T1000 (cell line): ENCODE data around the gene STRN3.
"Not testable (repeated sequence)": the region's sequence is repeated elsewhere in the genome, so short reads cannot be mapped to it uniquely, and the experiment has no call there.

Experiments
- DNase-seq: peaks from one replicate; lab custom pipeline; 2025; ENCODE audit warnings: mixed read lengths; lab: John Stamatoyannopoulos, UW

The STRN3 gene

DNA sequence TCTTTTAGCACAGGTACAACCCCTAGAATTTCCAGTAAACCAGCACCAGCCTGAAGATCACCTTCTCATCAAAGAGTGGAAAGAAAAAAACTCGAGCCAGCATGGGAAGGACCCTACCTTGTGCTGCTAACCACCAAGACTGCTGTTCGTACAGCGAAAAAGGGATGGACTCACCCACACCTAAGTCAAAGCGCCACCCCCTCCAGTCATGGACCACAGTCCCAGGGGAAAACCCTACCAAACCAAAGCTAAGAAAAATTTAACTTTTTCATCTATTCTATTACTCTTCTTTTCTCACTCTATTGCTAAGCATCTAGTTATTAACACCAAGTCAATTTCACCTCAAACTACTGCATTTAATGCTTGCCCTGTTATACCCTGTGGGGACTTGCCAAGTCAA is 56.4 kb downstream of the STRN3 start:
- not testable (repeated sequence) for DNase-seq

DNA sequence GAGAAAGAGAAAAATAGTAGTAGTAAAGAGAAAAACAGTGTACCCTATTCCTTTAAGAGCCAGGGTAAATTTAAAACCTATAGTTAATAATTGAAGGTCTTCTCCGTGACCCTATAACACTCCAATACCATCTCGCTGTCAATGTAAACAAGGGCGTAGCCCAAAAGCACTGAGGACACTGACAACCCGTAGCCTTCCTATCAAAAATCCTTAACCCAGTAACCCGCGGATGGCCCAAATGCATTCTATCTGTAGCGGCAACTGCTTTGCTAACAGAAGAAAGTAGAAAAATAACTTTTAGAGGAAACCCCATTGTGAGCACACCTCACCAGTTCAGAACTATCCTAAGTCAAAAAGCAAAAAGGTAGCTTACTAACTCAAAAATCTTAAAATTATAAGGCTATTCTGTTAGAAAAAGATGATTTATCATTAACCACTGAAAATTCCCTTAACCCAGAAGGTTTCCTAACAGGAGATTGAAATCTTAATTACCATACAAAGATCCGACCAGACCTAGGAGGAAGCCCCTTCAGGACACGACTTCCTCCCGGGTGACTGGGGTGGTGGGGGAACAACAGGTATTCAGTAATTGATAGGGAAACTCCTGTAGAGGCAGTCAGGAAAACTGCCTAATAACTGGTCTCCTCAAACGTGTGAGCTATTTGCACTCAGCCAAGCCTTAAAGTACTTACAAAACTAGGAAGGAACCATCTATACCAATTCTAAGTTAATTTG is 58.6 kb downstream of the STRN3 start:
- DNase-seq = not testable (repeated sequence)

DNA sequence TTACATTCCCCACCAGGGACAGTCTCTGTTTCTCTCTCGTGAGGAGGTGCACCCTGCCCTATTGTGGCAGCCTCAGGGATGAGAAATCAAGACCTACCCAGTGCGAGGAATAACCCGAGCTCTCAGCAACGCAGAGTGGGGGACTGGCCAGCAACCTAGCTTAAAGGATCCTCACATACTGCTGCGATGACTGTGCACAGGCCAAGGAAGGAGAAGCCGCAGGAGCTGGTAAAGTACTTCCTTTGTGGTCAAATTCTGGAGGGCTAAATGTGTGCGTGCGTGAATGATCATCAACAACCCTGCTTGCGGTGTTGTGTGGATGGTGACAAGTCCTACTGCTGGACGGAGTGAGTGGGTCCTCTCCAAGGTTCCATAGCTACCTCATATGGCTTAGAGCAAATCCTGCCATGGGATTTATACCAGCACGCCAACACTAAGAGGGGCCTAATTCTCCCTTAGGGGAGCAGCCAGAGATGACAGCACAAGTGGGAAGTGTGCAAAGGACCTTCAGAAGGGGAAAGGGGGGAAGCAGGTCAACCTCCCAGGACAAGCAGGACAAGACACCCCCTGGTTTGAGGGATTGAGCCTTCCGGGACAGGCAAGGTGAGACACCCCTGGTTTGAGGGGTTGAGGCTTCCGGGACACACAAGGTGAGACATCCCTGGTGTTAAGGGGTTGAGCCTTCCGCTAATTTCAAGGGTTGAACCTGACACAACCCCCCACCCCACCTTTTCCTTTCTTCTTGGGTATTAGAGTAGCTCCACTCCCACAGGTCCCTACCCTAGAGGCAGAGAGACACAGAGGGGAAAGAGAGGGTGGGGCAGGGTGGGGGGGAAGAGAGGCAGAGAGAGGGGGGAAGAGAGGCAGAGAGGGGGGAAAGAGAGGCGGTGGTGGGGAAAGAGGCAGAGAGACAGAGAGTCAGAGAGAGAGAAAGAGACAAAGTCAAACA is 59.5 kb downstream of the STRN3 start:
- no peak for DNase-seq

DNA sequence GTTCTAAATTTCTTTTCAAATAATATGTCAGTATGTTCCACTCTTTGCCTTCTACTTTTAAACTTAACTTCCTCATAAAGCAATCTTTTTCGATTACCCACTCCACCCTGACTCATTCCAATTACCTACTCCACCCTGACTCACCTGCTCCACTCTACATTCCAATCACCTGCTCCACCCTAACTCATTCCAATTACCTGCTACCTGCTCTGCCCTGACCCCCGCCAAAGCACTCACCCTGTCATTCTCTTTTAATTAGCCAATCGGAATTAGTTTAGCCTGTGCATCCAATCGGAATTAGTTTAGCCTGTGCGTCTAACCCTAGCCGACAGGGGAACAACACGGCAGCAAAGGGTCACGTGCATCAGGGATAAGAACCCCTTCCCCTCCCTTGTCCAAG is 60.3 kb downstream of the STRN3 start:
- DNase-seq = not testable (repeated sequence)

DNA sequence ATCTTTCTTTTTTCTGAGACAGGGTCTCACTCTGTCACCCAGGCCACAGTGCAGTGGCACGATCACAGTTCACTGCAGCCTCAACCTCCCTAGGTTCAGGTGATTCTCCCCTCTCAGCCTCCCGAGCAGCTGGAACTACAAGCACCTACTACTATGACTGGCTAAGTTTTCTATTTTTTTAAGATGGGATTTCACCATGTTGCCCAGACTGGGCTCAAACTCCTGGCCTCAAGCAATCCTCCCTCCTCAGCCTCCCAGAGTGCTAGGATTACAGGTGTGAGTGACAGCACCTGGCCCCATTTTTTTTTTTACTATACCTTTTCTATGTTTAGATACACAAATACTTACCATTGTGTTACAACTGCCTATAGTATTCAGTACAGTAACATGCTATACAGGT is 63.6 kb downstream of the STRN3 start:
- DNase-seq = not testable (repeated sequence)

DNA sequence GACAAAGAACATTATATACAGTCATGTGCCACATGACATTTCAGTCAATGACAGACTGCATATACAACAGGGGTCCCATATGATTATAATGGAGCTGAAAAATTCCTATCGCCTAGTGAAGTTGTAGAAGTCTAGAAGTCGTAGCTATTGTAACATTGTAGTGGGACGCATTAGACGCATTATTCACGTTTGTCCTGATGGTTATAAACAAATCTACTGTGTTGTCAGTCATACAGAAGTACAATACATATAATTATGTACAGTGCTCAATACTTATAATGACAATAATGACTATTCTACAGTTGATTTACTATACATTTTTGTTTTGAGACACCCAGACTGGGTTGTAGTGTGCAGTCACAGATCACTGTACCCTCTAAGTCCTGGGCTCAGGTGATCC is 64.8 kb downstream of the STRN3 start:
- no peak for DNase-seq

DNA sequence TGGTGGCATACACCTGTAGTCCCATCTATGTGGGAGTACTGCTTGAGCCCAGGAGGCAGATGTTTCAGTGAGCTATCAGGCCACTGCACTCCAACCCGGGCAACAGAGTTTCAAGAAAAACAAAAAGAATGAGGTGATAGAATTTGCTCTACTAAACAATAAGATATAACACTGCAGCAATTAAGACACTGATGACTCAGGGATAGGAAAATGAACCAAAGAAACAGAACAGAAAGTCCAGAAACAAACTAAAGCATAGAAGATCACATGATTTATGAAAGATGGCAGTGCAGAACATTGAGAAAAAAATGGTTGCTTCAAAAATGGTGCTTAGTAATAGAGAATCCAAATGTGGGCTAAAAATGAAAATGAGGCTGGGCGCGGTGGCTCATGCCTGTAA is 66.0 kb downstream of the STRN3 start:
- no peak for DNase-seq

DNA sequence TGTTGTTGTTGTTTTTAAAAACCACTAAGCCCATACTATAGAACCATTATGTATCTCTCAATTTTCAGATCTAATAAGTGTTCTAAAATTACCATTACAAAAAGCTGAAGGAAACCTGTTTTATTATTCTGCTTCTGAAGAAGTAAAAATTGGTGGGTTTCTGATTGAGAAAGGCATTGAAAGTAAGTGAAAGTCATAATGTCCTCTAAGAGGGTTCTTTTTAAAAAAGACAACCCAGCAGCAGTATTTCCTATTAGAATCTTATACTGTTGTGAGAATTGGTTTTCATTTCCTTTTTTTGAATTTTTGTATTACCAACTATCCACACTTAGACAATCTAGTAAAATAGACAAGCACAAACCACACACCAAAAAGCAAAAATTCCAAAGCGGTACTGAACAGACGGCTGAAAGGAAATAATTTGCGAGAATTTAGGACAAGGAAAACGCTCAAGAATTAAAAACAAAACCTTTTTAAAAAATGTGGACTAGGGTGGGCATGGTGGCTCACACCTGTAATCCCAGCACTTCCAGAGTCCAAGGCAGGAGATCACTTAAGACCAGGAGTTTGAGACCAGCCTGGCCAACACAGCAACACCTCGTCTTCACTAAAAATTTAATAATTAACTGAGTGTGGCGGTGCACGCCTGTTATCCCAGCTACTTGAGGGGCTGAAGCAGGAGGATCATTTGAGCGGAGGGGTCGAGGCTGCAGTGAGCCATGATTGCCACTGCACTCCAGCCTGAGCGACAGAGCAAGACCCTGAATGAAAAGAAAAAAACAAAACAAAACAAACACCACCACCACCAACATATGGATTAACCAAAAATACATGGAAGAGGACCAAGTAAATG is 67.4 kb downstream of the STRN3 start:
- DNase-seq = no peak

DNA sequence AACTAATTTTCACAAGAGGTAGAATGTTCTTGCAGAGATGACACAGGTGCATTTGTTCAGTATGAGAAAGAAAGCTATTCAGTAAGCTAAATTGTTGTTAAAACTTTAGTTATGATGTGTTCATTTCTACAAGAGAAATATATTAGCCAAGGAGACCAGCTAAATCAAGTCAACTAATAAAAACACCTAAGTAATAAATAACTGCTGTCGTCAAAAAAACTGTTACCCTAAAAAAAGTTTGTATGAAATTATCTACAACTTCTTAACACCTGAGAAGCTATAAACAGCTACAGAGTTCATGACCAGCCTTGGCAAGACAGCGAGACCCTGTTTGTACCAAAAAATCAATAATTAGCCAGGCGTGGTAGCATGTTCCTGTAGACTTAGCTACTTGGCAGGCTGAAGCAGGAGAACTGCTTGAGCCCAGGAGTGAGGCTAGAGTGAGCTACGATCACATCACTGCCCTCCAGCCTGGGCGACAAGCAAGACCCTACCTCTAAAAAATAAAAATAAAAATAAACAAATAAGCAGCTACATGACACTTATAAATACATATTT is 68.3 kb downstream of the STRN3 start:
- DNase-seq = no peak

DNA sequence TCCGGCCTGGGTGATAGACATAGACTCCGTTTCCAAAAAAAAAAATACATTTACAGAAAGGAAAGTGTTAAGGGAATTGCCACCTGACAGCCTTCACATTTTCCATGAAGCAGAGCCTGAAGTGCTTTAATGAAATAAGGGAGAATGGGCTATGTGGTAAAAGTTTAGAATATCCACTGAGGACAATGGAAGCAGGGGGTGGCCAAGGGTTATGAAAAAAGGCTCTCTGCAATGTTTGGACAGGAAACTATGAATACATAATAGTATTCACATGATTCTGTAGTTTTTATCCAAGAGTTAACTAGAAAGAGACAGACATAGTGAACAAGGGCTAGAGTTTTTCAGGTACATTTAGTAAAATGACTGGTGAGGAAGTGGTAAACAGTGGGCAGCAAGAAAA is 76.5 kb downstream of the STRN3 start:
- DNase-seq = no peak

DNA sequence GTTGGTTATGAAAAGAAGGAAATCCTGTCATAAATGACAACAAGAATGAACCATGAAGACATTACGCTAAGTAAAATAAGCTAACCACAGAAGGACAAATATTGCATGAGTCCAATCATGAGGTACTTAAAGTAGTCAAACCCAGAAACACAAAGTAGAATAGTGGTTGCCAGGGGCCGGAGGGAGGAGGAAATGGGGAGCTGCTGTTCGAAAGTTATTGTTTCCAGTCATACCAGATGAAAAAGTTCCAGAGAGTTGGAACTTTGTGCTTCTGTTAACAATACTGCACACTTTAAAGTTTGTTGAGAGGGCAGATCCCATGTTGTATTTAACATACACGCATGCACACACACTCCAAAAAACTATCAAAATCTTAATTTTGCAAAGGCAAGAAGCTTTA is 82.5 kb downstream of the STRN3 start:
- no peak for DNase-seq

DNA sequence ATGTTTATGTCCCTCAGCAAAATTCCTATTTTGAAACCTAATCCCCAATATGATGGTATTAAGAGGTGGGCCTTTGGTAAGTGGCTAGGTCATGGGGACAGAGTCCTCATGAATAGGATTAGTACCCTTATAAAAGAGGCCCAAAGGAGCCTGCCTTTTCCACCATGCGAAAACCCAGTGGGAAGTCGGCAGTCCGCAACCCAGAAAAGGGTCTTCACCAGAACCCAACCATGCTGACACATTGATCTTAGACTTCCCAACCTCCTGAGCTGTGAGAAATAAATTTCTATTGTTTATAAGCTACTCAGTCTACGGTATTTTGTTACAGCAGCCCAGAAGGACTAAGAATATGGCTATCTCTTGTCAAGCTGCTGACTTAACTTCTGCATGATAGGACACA is 85.3 kb downstream of the STRN3 start:
- no peak for DNase-seq

DNA sequence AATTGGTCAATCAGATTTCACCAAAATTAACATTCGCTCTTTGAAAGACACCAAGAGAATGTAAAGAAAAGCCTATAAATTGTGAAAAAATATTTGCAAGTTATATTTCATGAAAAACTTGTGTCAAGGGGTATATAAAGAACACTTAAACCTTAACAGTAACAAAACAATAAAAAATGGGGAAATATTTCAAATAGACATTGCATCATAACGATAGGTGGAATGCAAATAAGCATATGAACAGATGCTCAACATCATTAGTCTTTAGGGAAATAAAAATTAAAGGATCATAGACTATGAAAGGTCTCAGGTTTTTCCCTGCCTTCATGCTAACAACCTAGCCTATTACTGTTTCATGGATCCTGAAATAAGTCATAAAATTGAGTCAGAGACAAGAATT is 87.6 kb downstream of the STRN3 start:
- no peak for DNase-seq

DNA sequence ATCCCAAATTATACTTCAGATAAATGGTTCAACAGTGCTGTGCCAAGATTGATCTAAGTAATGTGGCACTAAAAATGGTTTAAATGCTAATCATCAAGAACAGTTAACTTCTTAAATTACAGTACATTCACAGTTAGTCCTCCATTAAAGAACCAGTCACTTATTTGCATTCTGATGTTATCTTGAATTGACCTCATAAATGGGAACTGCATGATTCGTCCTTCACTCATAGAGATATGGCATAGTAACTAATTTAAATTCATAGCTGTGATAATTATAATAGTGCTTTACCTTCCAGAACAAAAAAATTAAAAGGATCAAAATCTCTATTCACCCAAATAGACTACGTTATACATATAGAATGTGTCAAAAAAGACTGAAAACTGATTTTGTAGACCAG is 90.7 kb downstream of the STRN3 start:
- no peak for DNase-seq

DNA sequence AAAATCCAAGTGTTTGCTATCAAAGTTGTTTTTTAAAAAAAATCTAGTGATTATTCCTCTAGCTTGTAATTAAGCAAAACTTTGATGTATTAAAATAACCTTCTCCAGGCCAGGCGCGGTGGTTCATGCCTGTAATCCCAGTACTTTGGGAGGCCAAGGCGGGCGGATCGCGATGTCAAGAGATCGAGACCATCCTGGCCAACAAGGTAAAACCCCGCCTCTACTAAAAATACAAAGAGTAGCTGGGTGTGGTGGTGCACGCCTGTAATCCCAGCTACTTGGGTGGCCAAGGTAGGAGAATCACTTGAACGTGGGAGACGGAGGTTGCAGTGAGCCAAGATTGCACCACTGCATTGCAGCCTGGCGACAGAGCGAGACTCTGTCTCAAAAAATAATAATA is 92.2 kb downstream of the STRN3 start:
- DNase-seq = not testable (repeated sequence)

DNA sequence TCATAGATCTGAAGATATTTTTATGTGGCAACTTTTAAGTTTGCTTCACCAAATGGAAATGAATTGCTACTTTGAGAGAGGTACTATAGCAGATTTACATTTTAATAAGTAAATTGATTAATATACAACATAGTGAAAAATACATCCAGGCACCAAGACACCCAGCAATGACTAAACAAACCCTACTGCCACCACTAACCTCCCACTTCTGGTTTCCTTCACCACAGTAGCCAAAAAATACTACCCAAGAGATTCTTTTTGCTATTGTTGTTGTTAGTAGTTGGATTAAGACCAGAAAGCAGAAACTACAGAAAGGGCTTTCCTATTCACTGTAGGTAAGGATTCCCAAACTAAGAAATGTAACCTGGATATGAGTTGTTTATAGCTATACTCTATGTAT is 97.7 kb downstream of the STRN3 start:
- no peak for DNase-seq

DNA sequence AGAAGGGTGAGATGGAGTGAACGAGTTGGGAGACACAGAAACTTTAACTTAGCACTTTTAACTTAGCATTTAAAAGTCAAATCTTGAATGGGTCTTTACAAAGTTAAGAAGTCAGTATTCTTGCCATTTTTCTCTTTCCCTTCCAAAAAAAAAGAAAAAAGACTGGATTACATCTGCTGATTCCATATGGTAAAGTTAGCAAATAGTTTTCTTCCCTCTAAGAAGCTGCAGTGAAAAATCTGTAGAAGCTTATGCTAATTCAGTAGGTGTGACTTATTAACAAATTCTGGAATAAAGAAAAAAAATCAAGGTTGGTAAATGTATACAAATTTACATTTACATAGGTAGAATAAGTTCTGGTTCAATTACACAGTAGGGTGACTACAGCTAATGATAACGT is 100.9 kb downstream of the STRN3 start:
- no peak for DNase-seq

DNA sequence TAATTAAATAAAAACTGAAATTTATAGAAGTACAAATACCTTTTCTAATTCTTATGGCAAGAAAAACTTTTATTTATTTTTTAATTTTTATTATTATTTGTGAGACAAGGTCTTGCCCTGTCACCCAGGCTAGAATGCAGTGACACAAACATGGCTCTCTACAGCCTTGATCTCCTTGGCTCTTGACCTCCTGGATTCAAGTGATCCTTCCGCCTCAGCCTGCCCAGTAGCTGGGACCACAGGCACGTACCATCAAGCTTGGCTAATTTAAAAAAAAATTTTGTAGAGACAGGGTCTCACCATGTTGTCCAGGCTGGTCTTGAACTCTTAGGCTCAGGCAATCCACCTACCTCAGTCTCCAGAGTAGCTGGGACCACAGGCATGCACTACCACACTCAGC is 104.4 kb downstream of the STRN3 start:
- DNase-seq = no peak

DNA sequence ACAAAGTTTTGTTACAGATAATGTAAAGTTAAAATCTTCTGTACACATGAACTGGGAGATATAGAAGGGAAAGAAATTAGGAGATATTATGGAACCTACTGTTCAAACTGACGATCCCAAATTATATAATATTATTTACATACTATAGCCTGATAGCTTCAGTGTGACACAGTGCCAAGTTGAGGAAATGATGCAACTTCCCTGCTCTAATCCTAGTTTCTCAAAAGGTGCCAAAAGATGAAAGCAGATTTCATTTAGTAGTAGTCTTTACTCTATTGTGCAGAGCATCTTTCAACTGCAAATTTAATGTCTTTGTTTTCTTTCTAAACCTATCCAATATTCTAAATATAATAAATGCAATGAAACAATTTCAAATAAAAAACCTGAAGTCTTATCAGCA is 104.9 kb downstream of the STRN3 start:
- DNase-seq = no peak

DNA sequence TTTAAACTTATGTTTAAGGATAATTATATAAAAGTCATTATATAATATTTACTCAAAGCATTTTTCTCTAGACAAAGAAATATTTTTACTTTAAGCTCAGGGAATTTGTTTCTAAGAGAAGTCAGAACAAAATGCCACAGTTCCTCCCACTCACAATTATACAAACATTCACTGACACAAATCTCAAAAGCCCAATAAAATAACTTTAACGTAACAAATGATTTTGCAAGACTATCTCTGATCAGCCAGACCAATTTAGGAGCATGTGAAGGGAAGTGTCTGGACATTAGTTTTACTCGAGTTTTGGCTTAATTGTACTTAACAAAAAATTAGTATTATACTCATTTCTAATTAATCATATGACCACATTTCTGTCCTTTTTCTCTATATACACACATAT is 110.6 kb downstream of the STRN3 start:
- DNase-seq = no peak

DNA sequence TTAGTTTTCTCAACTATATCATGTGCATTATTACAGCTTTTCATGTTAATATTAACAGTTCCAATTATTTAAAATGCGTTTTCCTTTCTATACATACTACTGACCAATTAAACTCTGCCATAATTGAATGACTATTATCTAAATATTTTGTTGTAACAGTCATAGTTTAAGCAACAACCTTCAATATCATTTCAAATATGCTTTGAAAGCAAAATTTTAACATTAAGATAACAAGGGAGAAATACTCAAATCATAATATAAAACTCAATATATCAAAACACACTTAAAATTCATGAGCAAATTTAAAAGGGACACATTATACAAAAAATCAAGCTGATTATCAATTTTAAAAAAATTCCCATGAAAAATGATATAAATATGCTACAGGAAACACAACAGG is 111.4 kb downstream of the STRN3 start:
- no peak for DNase-seq

DNA sequence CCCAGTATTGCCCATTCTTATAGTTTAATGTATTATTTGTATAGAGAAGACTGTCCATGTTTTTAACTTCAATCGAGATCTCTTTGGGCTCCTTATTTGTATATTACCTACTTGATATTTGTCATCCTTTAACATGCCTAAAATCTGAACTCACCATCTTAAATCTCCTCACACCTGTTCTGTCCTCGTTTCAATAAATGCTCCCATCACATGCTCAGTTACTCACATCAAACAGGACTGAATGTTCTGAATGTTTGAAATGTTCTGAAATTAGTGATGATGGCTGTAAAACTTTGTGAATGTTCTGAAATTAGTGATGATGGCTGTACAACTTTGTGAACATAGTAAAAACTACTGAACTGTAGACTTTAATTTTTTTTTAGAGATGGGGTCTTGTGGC is 117.4 kb downstream of the STRN3 start:
- DNase-seq = no peak
